ENCODE measurements around the gene SPSB3. TPM values are rescaled to one million over a fixed set of nuclear protein-coding genes. Genes with fewer than 3 reads are reported as not detected.

Gene SPSB3
- total RNA-seq (2014; rRNA removed; shearing (Covaris generic)), result 43.3 and 60.4 TPM in 2 replicates

GRCh38 chr16:1782408-1783264 lies at the start of gene SPSB3, which contains the start of gene NUBP2:
SPSB3 (minus strand) TSS chr16:1782571; CDS start chr16:1781483, 1,088 bp downstream.
NUBP2 (plus strand) TSS chr16:1782960; CDS start chr16:1783021, 61 bp downstream.
- peak; percentile 100 for DNase-seq
- peak within 1 kb of the TSS; percentile 82 for H3K4me3 ChIP-seq (ENCODE audit: insufficient read depth, low read depth, low read length)
- H3K36me3 ChIP-seq (replicated peaks; ENCODE audit: control insufficient read depth, insufficient read depth, low read length), result peaks cover 2% of the 10 kb centered on the region
- H3K27me3 ChIP-seq (ENCODE audit: control insufficient read depth, insufficient read depth, low read length), result no peaks in the 10 kb centered on the region

- no peak for DNase-seq
- Histone ChIP-seq H3K36me3 (replicated peaks; ENCODE audit: control insufficient read depth, insufficient read depth, low read length) (no peaks in the 10 kb centered on the region; the same call in none of the 2 replicates), H3K4me3 (ENCODE audit: insufficient read depth, low read depth, low read length) (no peak overlapping the region), H3K27me3 (ENCODE audit: control insufficient read depth, insufficient read depth, low read length) (no peaks in the 10 kb centered on the region)
Measured at GRCh38 chr16:1831186-1832075, 49.1 kb upstream of the SPSB3 start.

- no peak for DNase-seq
- H3K27me3 ChIP-seq (ENCODE audit: control insufficient read depth, insufficient read depth, low read length), result peaks cover 2% of the 10 kb centered on the region; the same call in 1 of the 2 replicates
- H3K4me3 ChIP-seq (ENCODE audit: insufficient read depth, low read depth, low read length), result no peak overlapping the region
- H3K36me3 ChIP-seq (replicated peaks; ENCODE audit: control insufficient read depth, insufficient read depth, low read length), result no peaks in the 10 kb centered on the region; the same call in none of the 2 replicates
Measured at GRCh38 chr16:1830213-1830612, 47.8 kb upstream of the SPSB3 start.

- no peaks in the 10 kb centered on the region; the same call in none of the 2 replicates for H3K36me3 ChIP-seq (replicated peaks; ENCODE audit: control insufficient read depth, insufficient read depth, low read length)
- no peak for DNase-seq
- H3K27me3 ChIP-seq (ENCODE audit: control insufficient read depth, insufficient read depth, low read length), result peaks cover 2% of the 10 kb centered on the region; the same call in 1 of the 2 replicates
- H3K4me3 ChIP-seq (ENCODE audit: insufficient read depth, low read depth, low read length), result no peak overlapping the region
Measured at GRCh38 chr16:1828645-1829410, 46.5 kb upstream of the SPSB3 start.

GRCh38 chr16:1826691-1827573 lies 44.6 kb upstream of the SPSB3 start, which contains the start of the genes FAHD1 and HAGH:
FAHD1 (plus strand) TSS chr16:1827206; CDS start chr16:1827239, 33 bp downstream.
HAGH (minus strand) TSS chr16:1826825; CDS start chr16:1826787, 38 bp downstream.
- DNase-seq, result peak; percentile 100
- peaks cover 2% of the 10 kb centered on the region; the same call in 1 of the 2 replicates for H3K27me3 ChIP-seq (ENCODE audit: control insufficient read depth, insufficient read depth, low read length)
- H3K4me3 ChIP-seq (ENCODE audit: insufficient read depth, low read depth, low read length), result peak within 1 kb of the TSS; percentile 96
- H3K36me3 ChIP-seq (replicated peaks; ENCODE audit: control insufficient read depth, insufficient read depth, low read length), result peaks cover 1% of the 10 kb centered on the region

GRCh38 chr16:1825864-1826690 lies 43.7 kb upstream of the SPSB3 start:
- H3K36me3 ChIP-seq (replicated peaks; ENCODE audit: control insufficient read depth, insufficient read depth, low read length), result peaks cover 1% of the 10 kb centered on the region
- no peak for DNase-seq
- H3K27me3 ChIP-seq (ENCODE audit: control insufficient read depth, insufficient read depth, low read length), result peaks cover 2% of the 10 kb centered on the region; the same call in 1 of the 2 replicates
- peak overlapping the region; percentile 96 for H3K4me3 ChIP-seq (ENCODE audit: insufficient read depth, low read depth, low read length)

GRCh38 chr16:1825381-1825863 lies 43.1 kb upstream of the SPSB3 start:
- no peak for DNase-seq
- H3K4me3 ChIP-seq (ENCODE audit: insufficient read depth, low read depth, low read length), result peak overlapping the region; percentile 96; the same call in 1 of the 2 replicates
- peaks cover 2% of the 10 kb centered on the region; the same call in 1 of the 2 replicates for H3K27me3 ChIP-seq (ENCODE audit: control insufficient read depth, insufficient read depth, low read length)
- peaks cover 1% of the 10 kb centered on the region for H3K36me3 ChIP-seq (replicated peaks; ENCODE audit: control insufficient read depth, insufficient read depth, low read length)

GRCh38 chr16:1823821-1824220 lies 41.5 kb upstream of the SPSB3 start:
- peak; percentile 88 for DNase-seq
- Histone ChIP-seq H3K27me3 (ENCODE audit: control insufficient read depth, insufficient read depth, low read length) (peaks cover 2% of the 10 kb centered on the region; the same call in 1 of the 2 replicates), H3K36me3 (replicated peaks; ENCODE audit: control insufficient read depth, insufficient read depth, low read length) (0 out of 2 replicates have a peak, but pooled peaks cover 1% of the 10 kb centered on the region), H3K4me3 (ENCODE audit: insufficient read depth, low read depth, low read length) (no peak overlapping the region)

- peaks cover 2% of the 10 kb centered on the region; the same call in 1 of the 2 replicates for H3K27me3 ChIP-seq (ENCODE audit: control insufficient read depth, insufficient read depth, low read length)
- no peak overlapping the region for H3K4me3 ChIP-seq (ENCODE audit: insufficient read depth, low read depth, low read length)
- no peak for DNase-seq
- H3K36me3 ChIP-seq (replicated peaks; ENCODE audit: control insufficient read depth, insufficient read depth, low read length), result 0 out of 2 replicates have a peak, but pooled peaks cover 1% of the 10 kb centered on the region
Measured at GRCh38 chr16:1822801-1823200, 40.4 kb upstream of the SPSB3 start.

- 0 out of 2 replicates have a peak, but pooled peaks cover 1% of the 10 kb centered on the region for H3K36me3 ChIP-seq (replicated peaks; ENCODE audit: control insufficient read depth, insufficient read depth, low read length)
- peaks cover 2% of the 10 kb centered on the region; the same call in 1 of the 2 replicates for H3K27me3 ChIP-seq (ENCODE audit: control insufficient read depth, insufficient read depth, low read length)
- DNase-seq, result no peak
- no peak overlapping the region for H3K4me3 ChIP-seq (ENCODE audit: insufficient read depth, low read depth, low read length)
Measured at GRCh38 chr16:1821861-1822611, 39.7 kb upstream of the SPSB3 start.

GRCh38 chr16:1820946-1821290 lies 38.5 kb upstream of the SPSB3 start:
- peaks cover 1% of the 10 kb centered on the region; the same call in 1 of the 2 replicates for H3K36me3 ChIP-seq (replicated peaks; ENCODE audit: control insufficient read depth, insufficient read depth, low read length)
- peaks cover 2% of the 10 kb centered on the region; the same call in 1 of the 2 replicates for H3K27me3 ChIP-seq (ENCODE audit: control insufficient read depth, insufficient read depth, low read length)
- no peak overlapping the region for H3K4me3 ChIP-seq (ENCODE audit: insufficient read depth, low read depth, low read length)
- DNase-seq, result no peak
